Smooth muscle cell (in vitro differentiated cells): ENCODE results near the gene RANBP10. TPM values are rescaled to one million over a fixed set of nuclear protein-coding genes. Genes with fewer than 3 reads are reported as not detected.

Source experiments
- DNase-seq: peaks from one replicate; lab custom pipeline; 2025; ENCODE audit not compliant: unreplicated experiment; lab: John Stamatoyannopoulos, UW
- H2AFZ ChIP-seq: fragments of 200-600 bp; sonication (generic); 2 replicates; pipeline ENCODE4 v1.6.0; 2016; ENCODE audit warnings: antibody characterized with exemption, low read depth, mild to moderate bottlenecking
- H3F3A ChIP-seq: fragments of 200-600 bp; sonication (generic); 2 replicates; pipeline ENCODE4 v1.6.0; 2017; ENCODE audit warnings: antibody characterized with exemption, low read depth
- H3K27ac ChIP-seq: fragments of 200-600 bp; sonication (generic); 2 replicates; pipeline ENCODE4 v1.5.1; 2016; ENCODE audit warnings: low read depth, mild to moderate bottlenecking
- H3K27me3 ChIP-seq: fragments of 200-600 bp; sonication (generic); 2 replicates; pipeline ENCODE4 v1.6.1; 2016; ENCODE audit warnings: low read depth, mild to moderate bottlenecking
- H3K36me3 ChIP-seq: fragments of 200-600 bp; sonication (generic); 2 replicates; pipeline ENCODE4 v1.5.1; 2016; ENCODE audit warnings: low read depth
- H3K4me1 ChIP-seq: fragments of 200-600 bp; sonication (generic); 2 replicates; pipeline ENCODE4 v1.5.1; 2016; ENCODE audit warnings: low read depth
- H3K4me2 ChIP-seq: fragments of 200-600 bp; sonication (generic); 2 replicates; pipeline ENCODE4 v1.6.0; 2016; ENCODE audit warnings: mild to moderate bottlenecking
- H3K4me3 ChIP-seq: fragments of 200-600 bp; sonication (generic); 2 replicates; pipeline ENCODE4 v1.5.1; 2016; ENCODE audit warnings: mild to moderate bottlenecking
- H3K79me2 ChIP-seq: fragments of 200-600 bp; sonication (generic); 2 replicates; pipeline ENCODE4 v1.6.0; 2016; ENCODE audit warnings: low read depth, mild to moderate bottlenecking
- H3K9ac ChIP-seq: fragments of 200-600 bp; sonication (generic); 2 replicates; pipeline ENCODE4 v1.6.0; 2016; ENCODE audit warnings: low read depth
- H3K9me3 ChIP-seq: fragments of 200-600 bp; sonication (generic); replicated peaks from 2 replicates; pipeline ENCODE4 v1.5.1; 2016; ENCODE audit warnings: low read depth
- H4K20me1 ChIP-seq: fragments of 200-600 bp; sonication (generic); 2 replicates; pipeline ENCODE4 v1.6.0; 2016; ENCODE audit warnings: low read depth
- WGBS: methylation state at CpG from one replicate; pipeline ENCODE4 v1.1.7; 2016; ENCODE audit warnings: low lambda C conversion rate; 5-methylcytosine and 5-hydroxymethylcytosine counted together
- polyA plus RNA-seq: library from polyadenylated mRNA; unstranded; fragments of >200 nt; fragmentation: Nextera tagmentation; extraction: Ambion mirVana; gene quantifications from 2 replicates; pipeline ENCODE4 v1.2.1, GENCODE V29; 2016
- total RNA-seq: library from RNA; depleted of rRNA; stranded (reverse); fragments of >200 nt; gene quantifications from 2 replicates; pipeline ENCODE4 v1.2.3, GENCODE V29; 2014
- TF ChIP-seq, protein P1 (sequence below): fragments of 200-600 bp; sonication (generic); IDR thresholded peaks from 2 replicates; pipeline ENCODE4 v1.5.1; 2017; ENCODE audit warnings: borderline replicate concordance, mild to moderate bottlenecking, antibody characterized with exemption; ENCODE audit not compliant: insufficient read depth, poor library complexity, severe bottlenecking

The RANBP10 gene
- total and polyA plus RNA-seq, 2 experiments from 2014 or later: 4.6 to 5.9 TPM

GRCh38 chr16:67779256-67780014, 26.9 kb downstream of the RANBP10 start:
- Histone ChIP-seq H3K4me2 (no peak overlapping the region), H3K79me2 (peaks cover 33% of the 10 kb centered on the region), H3K9ac (no peak overlapping the region), H4K20me1 (peaks cover 94% of the 10 kb centered on the region), H3K9me3 (no peaks in the 10 kb centered on the region), H3K36me3 (no peaks in the 10 kb centered on the region), H3K27ac (no peak overlapping the region), H3F3A (no peaks in the 10 kb centered on the region), H2AFZ (no peak overlapping the region), H3K4me3 (no peak overlapping the region), H3K4me1 (no peaks in the 10 kb centered on the region), H3K27me3 (no peaks in the 10 kb centered on the region)
- 95% methylated on average over 5 of the region's 5 CpGs for WGBS
- TF ChIP-seq, protein P1, sequence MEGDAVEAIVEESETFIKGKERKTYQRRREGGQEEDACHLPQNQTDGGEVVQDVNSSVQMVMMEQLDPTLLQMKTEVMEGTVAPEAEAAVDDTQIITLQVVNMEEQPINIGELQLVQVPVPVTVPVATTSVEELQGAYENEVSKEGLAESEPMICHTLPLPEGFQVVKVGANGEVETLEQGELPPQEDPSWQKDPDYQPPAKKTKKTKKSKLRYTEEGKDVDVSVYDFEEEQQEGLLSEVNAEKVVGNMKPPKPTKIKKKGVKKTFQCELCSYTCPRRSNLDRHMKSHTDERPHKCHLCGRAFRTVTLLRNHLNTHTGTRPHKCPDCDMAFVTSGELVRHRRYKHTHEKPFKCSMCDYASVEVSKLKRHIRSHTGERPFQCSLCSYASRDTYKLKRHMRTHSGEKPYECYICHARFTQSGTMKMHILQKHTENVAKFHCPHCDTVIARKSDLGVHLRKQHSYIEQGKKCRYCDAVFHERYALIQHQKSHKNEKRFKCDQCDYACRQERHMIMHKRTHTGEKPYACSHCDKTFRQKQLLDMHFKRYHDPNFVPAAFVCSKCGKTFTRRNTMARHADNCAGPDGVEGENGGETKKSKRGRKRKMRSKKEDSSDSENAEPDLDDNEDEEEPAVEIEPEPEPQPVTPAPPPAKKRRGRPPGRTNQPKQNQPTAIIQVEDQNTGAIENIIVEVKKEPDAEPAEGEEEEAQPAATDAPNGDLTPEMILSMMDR: no peak
- no peak for DNase-seq

DNA sequence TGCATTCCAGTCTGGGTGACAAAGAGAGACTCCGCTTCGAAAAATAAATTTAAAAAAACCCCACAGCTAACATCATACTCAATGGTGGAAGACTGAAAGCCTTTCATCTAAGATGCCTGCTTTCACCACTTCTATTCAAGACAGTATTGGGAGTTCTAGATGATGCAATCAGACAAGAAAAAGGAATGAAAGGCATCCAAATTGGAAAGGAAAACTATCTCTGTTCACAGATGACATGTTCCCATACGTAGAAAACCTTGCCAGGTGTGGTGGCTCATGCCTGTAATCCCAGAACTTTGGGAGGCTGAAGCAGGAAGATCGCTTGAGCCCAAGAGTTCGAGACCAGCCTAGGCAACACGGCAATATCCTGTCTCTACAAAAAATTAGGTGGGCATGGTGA, 31.1 kb downstream of the RANBP10 start:
- no peak for DNase-seq
- H3F3A ChIP-seq: no peaks in the 10 kb centered on the region
- H3K4me2 ChIP-seq: no peak overlapping the region
- H3K27me3 ChIP-seq: no peaks in the 10 kb centered on the region
- no peak overlapping the region for H2AFZ ChIP-seq
- TF ChIP-seq, protein P1: no peak
- H3K4me3 ChIP-seq: no peak overlapping the region
- no peaks in the 10 kb centered on the region for H3K36me3 ChIP-seq
- H3K4me1 ChIP-seq: no peaks in the 10 kb centered on the region
- H3K9ac ChIP-seq: no peak overlapping the region
- no peaks in the 10 kb centered on the region for H3K9me3 ChIP-seq
- H3K79me2 ChIP-seq: peaks cover 23% of the 10 kb centered on the region
- 92% methylated on average over 6 of the region's 6 CpGs for WGBS
- peaks cover 92% of the 10 kb centered on the region for H4K20me1 ChIP-seq
- no peak overlapping the region for H3K27ac ChIP-seq

GRCh38 chr16:67774457-67774853, 31.9 kb downstream of the RANBP10 start:
- Histone ChIP-seq H3K36me3 (no peaks in the 10 kb centered on the region), H3K27ac (no peak overlapping the region), H3K79me2 (peaks cover 20% of the 10 kb centered on the region), H3K4me1 (no peaks in the 10 kb centered on the region), H3K4me2 (no peak overlapping the region), H3K27me3 (no peaks in the 10 kb centered on the region), H4K20me1 (peaks cover 91% of the 10 kb centered on the region), H3F3A (no peaks in the 10 kb centered on the region), H3K4me3 (no peak overlapping the region), H3K9me3 (no peaks in the 10 kb centered on the region), H3K9ac (no peak overlapping the region), H2AFZ (no peak overlapping the region)
- DNase-seq: no peak
- TF ChIP-seq, protein P1: no peak
- WGBS: 92% methylated on average over 3 of the region's 3 CpGs
